ENCODE results near the gene ZNF581. TPM values are rescaled to one million over a fixed set of nuclear protein-coding genes. Genes with fewer than 3 reads are reported as not detected.

ZNF581 gene
- total RNA-seq, 1 experiment from 2014 or later = 64.7 TPM

GRCh38 chr19:55603581-55604292, 39.7 kb upstream of the ZNF581 start:
- no peaks in the 10 kb centered on the region for H3K27me3 ChIP-seq (ENCODE audit: control insufficient read depth, insufficient read depth, low read length)
- H3K4me3 ChIP-seq (ENCODE audit: insufficient read depth, low read depth, low read length) = no peak overlapping the region
- DNase-seq = peak; percentile 88
- no peaks in the 10 kb centered on the region for H3K36me3 ChIP-seq (replicated peaks; ENCODE audit: control insufficient read depth, insufficient read depth, low read length)

- peaks cover 2% of the 10 kb centered on the region for H3K36me3 ChIP-seq (replicated peaks; ENCODE audit: control insufficient read depth, insufficient read depth, low read length)
- H3K4me3 ChIP-seq (ENCODE audit: insufficient read depth, low read depth, low read length) = peak overlapping the region; percentile 90
- DNase-seq = peak; percentile 99
- no peaks in the 10 kb centered on the region for H3K27me3 ChIP-seq (ENCODE audit: control insufficient read depth, insufficient read depth, low read length)
These were observed 38.2 kb upstream of the ZNF581 start for GRCh38 chr19:55605207-55605636.

GRCh38 chr19:55605637-55606470, 37.6 kb upstream of the ZNF581 start, which contains the start of gene ZNF865:
ZNF865 (plus strand) TSS chr19:55605647; CDS start chr19:55613619, 7,972 bp downstream.
- Histone ChIP-seq H3K4me3 (ENCODE audit: insufficient read depth, low read depth, low read length) (peak within 1 kb of the TSS; percentile 90), H3K36me3 (replicated peaks; ENCODE audit: control insufficient read depth, insufficient read depth, low read length) (peaks cover 2% of the 10 kb centered on the region), H3K27me3 (ENCODE audit: control insufficient read depth, insufficient read depth, low read length) (no peaks in the 10 kb centered on the region)
- DNase-seq = peak; percentile 91

- DNase-seq = no peak
- H3K36me3 ChIP-seq (replicated peaks; ENCODE audit: control insufficient read depth, insufficient read depth, low read length) = peaks cover 2% of the 10 kb centered on the region
These were observed 37.0 kb upstream of the ZNF581 start for GRCh38 chr19:55606471-55606787.

GRCh38 chr19:55606817-55607216, 36.6 kb upstream of the ZNF581 start:
- H3K27me3 ChIP-seq (ENCODE audit: control insufficient read depth, insufficient read depth, low read length) = no peaks in the 10 kb centered on the region
- no peak for DNase-seq
- peaks cover 2% of the 10 kb centered on the region for H3K36me3 ChIP-seq (replicated peaks; ENCODE audit: control insufficient read depth, insufficient read depth, low read length)
- H3K4me3 ChIP-seq (ENCODE audit: insufficient read depth, low read depth, low read length) = no peak overlapping the region

More at GRCh38 chr19:55606471-55606787, 37.0 kb upstream of the ZNF581 start:
- peak overlapping the region; percentile 90; the same call in 1 of the 2 replicates for H3K4me3 ChIP-seq (ENCODE audit: insufficient read depth, low read depth, low read length)
- no peaks in the 10 kb centered on the region for H3K27me3 ChIP-seq (ENCODE audit: control insufficient read depth, insufficient read depth, low read length)

- Histone ChIP-seq H3K27me3 (ENCODE audit: control insufficient read depth, insufficient read depth, low read length) (no peaks in the 10 kb centered on the region), H3K36me3 (replicated peaks; ENCODE audit: control insufficient read depth, insufficient read depth, low read length) (peaks cover 2% of the 10 kb centered on the region), H3K4me3 (ENCODE audit: insufficient read depth, low read depth, low read length) (no peak overlapping the region)
- DNase-seq = no peak
These were observed 34.1 kb upstream of the ZNF581 start for GRCh38 chr19:55609326-55609725.

GRCh38 chr19:55611300-55611982, 32.0 kb upstream of the ZNF581 start:
- no peak for DNase-seq
- H3K27me3 ChIP-seq (ENCODE audit: control insufficient read depth, insufficient read depth, low read length) = no peaks in the 10 kb centered on the region
- H3K36me3 ChIP-seq (replicated peaks; ENCODE audit: control insufficient read depth, insufficient read depth, low read length) = peaks cover 2% of the 10 kb centered on the region
- H3K4me3 ChIP-seq (ENCODE audit: insufficient read depth, low read depth, low read length) = no peak overlapping the region

- H3K4me3 ChIP-seq (ENCODE audit: insufficient read depth, low read depth, low read length) = no peak overlapping the region
- H3K27me3 ChIP-seq (ENCODE audit: control insufficient read depth, insufficient read depth, low read length) = no peaks in the 10 kb centered on the region
- H3K36me3 ChIP-seq (replicated peaks; ENCODE audit: control insufficient read depth, insufficient read depth, low read length) = peaks cover 2% of the 10 kb centered on the region
- DNase-seq = no peak
These were observed 31.3 kb upstream of the ZNF581 start for GRCh38 chr19:55611983-55612645.

- no peak overlapping the region for H3K4me3 ChIP-seq (ENCODE audit: insufficient read depth, low read depth, low read length)
- DNase-seq = peak; percentile 46
- no peaks in the 10 kb centered on the region for H3K27me3 ChIP-seq (ENCODE audit: control insufficient read depth, insufficient read depth, low read length)
- peaks cover 2% of the 10 kb centered on the region for H3K36me3 ChIP-seq (replicated peaks; ENCODE audit: control insufficient read depth, insufficient read depth, low read length)
These were observed 30.1 kb upstream of the ZNF581 start for GRCh38 chr19:55613396-55613795.

- H3K36me3 ChIP-seq (replicated peaks; ENCODE audit: control insufficient read depth, insufficient read depth, low read length) = peaks cover 2% of the 10 kb centered on the region
- H3K4me3 ChIP-seq (ENCODE audit: insufficient read depth, low read depth, low read length) = no peak overlapping the region
- DNase-seq = peak; percentile 56
- no peaks in the 10 kb centered on the region for H3K27me3 ChIP-seq (ENCODE audit: control insufficient read depth, insufficient read depth, low read length)
These were observed 29.3 kb upstream of the ZNF581 start for GRCh38 chr19:55613930-55614710.

GRCh38 chr19:55614711-55615542, 28.5 kb upstream of the ZNF581 start:
- Histone ChIP-seq H3K27me3 (ENCODE audit: control insufficient read depth, insufficient read depth, low read length) (no peaks in the 10 kb centered on the region), H3K36me3 (replicated peaks; ENCODE audit: control insufficient read depth, insufficient read depth, low read length) (no peaks in the 10 kb centered on the region; the same call in 1 of the 2 replicates), H3K4me3 (ENCODE audit: insufficient read depth, low read depth, low read length) (no peak overlapping the region)
- DNase-seq = peak; percentile 60

- Histone ChIP-seq H3K27me3 (ENCODE audit: control insufficient read depth, insufficient read depth, low read length) (no peaks in the 10 kb centered on the region), H3K4me3 (ENCODE audit: insufficient read depth, low read depth, low read length) (no peak overlapping the region), H3K36me3 (replicated peaks; ENCODE audit: control insufficient read depth, insufficient read depth, low read length) (peaks cover 3% of the 10 kb centered on the region)
- peak; percentile 54 for DNase-seq
These were observed 27.7 kb upstream of the ZNF581 start for GRCh38 chr19:55615543-55616394.
